Activated naive CD4-positive, alpha-beta T cell treated with anti-CD3 and anti-CD28 coated beads, Interleukin-2, amount 50 U/mL, for 16 hours (primary cell): Measurements from ENCODE around the gene CRY2.

ENCODE experiments used
- DNase-seq: peaks from one replicate; pipeline ENCODE4 v3.0.0-alpha.2; 2020

The CRY2 gene

DNA sequence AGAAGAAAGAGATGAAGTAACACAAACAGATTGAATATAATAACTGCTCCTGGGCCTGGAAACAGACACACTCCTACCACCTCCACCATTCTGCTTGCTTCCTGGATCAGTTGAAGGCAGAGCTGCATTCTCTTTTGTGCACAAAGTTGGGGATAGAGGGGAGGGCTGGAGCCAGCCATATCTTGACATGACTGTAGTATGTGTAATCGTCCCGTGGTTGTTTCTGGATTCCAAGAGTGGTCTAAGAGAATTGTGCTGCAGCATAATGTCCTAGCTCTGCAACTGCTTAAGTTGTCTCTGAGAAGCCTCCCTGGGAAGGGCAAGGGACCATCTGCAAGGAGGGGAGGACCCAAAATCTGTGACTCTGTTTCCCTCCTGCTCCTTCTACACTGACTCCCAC is 3.2 kb downstream of the CRY2 start:
- no peak for DNase-seq

DNA sequence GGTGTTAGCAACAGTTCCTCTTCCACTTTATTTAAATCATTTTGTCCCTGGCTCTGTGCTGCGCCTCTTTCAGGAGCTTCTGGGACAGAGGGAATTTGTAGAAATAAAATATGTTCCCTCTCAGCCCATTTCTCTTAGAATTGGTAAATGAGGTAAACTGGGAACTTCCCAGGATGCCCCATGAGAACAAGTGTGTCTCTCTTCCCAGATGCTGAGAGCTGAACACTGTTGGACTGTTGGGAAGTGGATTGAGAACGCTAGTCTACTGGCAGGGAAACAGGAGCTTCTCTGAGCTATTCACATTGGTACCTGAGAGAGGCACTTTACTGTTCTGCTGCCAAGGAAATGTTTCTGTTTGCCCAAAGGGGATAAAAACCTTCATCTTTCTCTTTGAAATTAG is 4.0 kb downstream of the CRY2 start:
- DNase-seq, result no peak

DNA sequence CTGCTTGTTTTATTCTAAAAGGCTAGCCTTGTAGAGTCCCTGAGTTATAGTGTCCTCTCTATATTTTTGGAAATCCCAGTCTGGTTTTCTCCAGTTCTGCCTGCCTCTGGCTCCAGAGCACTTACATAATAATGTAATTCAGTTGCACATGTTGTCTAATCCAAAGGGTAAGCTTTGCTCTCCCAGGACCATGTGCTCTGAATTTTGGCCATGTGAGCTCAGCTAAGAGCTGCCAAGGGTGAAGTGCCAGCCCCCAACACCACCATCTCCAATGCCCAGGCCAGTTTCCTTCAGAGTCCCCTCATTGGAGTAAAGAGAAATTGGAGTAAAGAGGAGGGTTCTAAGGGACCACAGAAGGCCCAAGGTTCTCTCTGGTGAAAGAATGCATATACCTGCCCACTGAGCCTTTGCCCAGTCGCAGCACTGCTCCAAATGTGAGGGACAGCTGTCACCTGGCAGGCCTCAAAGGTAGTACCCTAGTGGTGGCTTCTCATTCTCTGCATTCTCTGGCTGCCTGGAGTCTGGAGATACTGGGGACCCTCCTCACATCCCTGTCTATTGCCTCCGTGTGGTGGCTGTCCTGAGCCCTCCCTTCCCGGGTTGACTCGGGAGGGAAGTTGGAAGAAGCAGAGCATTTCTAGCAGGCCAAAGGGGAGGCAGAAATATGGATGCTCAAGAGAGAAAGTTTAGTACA is 4.9 kb downstream of the CRY2 start:
- no peak for DNase-seq

DNA sequence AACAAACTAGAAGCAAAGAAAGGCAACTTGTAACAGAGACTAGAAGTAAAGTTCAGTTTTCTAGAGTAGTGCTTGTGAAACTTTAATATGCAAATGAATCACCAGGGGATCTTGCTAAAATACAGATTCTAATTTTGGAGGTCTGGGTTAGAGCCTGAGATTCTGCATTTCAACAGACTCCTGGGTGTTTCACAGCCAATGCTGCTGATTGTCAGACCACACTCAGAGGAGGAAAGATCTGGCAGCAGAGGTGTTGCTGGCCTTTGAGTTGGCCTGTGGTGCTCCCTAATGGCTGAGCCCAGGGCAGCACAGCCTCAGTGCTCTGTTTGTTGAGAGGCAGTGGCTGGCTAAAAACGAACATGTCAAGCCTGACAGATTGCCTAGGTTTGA is 5.4 kb downstream of the CRY2 start:
- DNase-seq, result no peak

DNA sequence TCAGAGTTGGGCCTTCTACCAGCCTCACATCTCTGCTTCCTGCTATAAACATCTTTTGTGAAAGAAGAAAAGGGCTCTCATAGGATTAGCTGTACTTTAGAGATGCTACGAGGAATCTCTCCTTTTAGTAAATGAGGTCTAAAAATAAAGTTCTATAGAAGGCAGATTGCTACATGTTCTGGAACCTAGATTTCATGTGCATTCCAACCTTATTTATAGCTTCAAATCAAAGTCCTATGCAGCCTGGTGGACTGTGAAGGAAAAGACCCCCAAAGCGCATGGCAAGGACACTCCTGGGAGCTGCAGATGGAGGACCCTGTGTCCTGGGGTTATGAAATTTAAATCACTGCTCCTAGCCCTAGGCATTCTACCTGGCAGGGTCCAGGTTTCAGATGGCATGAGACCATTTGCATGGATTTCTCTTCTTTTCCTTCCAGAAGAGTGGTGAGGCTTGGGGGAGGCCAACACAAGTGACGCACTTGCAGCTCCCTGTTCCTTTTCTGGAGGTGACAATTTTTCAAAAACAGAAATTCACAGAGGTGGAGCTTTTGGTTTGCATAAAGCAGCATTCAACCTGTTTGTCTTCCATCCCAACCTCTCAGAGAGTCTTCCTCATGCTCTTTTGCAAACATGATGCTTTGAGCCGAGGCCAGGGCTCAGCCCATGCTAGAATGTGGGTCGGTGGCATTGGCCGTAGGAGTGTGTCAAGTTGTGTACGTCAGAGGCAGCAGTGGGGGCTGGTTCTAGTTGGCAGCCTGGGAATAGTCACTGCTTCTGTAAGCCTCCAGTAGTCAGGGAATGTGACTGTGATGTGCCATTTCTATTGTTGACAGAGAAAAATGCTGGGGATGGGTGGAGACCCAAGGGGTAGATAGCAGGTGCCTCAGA is 6.3 kb downstream of the CRY2 start:
- no peak for DNase-seq

DNA sequence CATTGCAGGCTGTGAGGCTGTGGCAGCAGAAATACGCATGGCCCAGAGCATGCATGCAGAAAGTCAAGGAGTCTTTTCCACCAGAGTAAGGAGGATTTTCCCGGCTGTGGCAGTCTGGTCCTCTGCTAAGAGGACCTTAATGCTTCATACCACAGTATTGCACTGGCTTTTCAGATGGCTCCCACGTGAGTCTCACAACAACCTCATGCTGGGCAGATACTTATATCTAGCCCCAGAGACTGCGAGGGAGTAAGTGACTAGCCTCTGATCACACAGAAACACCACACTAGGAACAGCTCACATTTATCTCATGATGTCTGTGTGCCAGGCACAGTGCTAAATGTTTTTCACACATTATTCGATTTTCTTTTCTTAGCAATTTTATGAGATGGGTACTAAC is 8.0 kb downstream of the CRY2 start:
- DNase-seq, result no peak

DNA sequence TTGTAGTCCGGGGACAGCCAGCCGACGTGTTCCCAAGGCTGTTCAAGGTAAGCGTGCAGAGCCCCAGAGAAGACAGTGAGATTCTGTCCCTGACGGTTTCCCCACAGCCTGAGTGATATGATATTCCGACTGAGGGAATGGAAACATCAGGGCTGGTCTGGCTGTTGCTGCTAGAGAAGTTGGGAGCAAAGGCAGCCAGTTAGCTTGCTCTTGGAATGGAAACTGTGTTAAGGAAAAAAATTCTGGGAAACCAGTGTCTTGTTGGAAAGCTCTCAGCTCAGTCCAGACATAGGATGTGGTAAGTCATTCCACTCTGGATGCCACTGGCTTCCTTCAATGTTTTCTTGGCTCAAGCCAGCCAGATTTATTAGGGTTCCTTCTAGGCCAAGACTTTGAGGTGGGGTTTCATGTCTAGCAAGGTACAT is 8.8 kb downstream of the CRY2 start:
- DNase-seq, result no peak

DNA sequence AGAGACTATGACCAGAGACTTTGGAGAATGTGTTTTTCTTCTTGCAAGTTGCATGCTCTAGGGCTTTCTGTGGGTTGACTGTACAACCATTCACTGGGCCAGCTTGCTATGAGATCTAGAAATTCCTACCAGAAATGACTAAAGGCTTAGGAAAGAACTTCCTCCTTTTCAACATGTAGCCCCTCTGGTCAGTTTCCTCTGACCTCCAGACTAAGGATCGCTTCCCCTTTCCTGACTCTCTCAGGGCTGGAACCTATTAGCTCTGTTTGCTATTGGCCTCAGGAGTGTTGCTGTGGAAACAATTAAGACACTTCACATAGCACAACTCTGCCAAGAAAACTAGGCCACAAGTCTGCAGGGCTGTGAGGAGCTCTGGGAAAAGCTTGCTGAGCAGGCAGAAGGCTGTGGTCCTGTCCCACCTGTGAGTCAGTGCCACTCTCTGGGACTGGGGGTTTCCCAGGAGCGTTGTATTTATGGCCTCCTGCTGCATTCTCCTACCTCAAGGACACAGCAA is 10.7 kb downstream of the CRY2 start:
- DNase-seq, result no peak

DNA sequence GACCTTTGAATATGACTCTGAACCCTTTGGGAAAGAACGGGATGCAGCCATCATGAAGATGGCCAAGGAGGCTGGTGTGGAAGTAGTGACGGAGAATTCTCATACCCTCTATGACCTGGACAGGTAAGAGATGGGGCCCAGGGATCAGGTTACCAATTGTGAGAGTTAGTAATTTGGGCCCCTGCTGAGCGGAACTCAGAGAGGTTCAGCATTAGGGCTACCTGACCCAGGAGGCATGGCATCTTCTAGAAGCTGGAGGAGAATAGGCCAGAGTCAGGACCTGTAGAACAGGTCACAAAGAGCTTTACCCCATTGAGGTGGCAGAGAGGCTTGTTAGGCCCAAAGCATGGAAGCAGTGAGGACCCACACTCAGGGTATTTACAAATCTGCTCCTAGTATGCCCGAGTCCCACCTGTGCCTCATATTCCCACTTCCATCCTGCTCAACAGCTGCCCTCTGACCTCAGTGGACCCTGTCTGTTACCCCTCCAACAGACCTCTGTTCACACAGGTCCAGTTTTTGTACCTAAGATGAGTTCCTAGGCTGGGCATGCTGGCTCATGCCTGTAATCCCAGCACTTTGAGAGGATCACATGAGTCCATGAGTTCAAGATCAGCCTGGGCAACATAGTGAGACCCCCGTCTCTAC is 11.6 kb downstream of the CRY2 start:
- no peak for DNase-seq

DNA sequence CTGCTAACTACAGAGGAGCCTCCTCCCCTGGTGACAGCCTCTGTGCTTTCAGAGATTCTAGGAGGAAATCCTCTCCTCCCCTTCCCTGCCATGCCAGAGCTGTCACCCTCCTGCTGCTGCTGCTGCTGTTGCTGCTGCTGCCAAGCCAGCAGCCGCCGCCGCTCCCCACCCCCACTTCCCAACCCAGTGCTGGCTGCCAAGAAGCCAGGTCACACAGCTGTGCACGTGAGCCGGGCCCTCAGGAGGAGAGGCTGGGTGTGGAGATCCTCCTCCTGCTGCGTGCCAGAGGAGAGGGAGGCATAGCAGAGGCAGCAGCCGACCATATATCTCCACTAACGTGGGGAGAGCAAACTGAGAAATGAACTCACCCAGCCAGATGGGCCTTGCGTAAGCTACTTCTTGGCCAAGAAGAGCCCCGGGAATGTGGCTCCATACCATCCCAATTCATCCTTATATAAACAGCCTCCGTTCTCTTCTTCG is 12.4 kb downstream of the CRY2 start:
- no peak for DNase-seq

DNA sequence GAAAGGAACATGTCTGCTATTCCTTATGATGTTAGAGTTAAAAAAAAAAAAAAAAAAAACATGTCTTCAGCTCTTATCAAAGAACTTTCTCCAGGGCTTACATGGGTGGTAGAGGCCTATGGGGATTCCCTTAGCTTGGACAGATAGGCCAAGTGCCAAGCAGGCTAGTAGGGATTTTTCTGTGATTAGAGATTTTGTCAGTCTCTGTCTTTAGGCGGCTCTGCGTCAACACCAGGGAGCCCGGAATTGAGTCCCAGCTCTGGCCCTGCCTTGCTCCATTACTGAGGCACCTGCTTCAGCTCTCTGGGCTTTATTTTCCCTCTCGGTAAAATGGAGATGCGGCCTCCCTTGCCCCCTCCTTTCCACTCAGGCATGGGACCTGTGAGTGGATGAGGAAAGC is 13.1 kb downstream of the CRY2 start:
- no peak for DNase-seq

DNA sequence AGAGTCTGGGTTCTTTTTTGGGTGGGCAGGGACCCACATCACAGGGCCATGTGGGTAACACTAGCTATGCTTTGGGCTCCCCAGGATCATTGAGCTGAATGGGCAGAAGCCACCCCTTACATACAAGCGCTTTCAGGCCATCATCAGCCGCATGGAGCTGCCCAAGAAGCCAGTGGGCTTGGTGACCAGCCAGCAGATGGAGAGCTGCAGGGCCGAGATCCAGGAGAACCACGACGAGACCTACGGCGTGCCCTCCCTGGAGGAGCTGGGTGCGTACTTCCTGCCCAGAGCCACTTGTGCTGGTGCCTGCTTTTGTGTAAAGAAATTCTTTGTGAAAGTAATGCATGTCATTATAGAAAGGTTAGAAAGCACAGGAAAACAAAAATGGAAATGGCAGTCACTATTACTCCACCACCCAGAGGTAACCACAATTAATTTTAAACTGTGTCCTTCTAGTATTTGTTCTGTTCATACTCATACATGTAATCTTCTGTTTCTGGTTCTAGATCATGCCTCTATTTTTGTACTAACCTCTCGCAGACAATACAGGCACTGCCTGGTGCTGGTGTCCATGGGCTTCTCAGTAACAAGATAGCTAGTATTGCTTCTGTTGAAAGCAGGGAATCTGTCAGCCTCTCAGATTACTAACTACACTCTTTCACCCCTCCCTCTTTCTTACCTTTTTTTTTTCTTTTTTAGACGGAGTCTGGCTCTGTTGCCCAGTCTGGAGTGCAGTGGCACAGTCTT is 13.7 kb downstream of the CRY2 start:
- DNase-seq, result no peak

DNA sequence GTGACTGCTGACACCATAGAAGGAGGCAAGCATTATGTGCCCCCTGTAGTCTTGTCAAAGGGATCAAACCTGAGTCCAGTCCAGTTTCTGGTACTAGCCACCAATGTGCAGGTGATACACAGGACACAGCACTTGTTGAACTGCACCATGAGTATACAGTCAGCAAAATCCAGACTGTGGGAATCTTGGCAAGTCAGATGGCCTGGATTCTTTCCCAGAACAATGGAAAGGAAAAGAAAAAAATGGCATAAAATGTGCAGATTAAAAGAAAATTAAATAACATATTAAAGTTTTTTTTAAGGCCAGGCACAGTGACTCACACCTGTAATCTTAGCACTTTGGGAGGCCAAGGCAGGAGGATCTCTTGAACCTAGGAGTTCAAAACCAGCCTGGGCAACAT is 16.8 kb downstream of the CRY2 start:
- DNase-seq, result no peak

DNA sequence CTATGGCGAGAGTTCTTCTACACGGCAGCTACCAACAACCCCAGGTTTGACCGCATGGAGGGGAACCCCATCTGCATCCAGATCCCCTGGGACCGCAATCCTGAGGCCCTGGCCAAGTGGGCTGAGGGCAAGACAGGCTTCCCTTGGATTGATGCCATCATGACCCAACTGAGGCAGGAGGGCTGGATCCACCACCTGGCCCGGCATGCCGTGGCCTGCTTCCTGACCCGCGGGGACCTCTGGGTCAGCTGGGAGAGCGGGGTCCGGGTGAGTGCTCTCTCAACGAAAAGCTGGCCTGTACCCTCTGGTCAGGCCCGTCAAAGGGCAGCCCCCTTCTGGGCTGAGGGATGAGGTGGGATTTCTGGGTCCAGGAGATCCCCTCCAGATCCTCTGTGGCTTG is 22.3 kb downstream of the CRY2 start:
- no peak for DNase-seq

DNA sequence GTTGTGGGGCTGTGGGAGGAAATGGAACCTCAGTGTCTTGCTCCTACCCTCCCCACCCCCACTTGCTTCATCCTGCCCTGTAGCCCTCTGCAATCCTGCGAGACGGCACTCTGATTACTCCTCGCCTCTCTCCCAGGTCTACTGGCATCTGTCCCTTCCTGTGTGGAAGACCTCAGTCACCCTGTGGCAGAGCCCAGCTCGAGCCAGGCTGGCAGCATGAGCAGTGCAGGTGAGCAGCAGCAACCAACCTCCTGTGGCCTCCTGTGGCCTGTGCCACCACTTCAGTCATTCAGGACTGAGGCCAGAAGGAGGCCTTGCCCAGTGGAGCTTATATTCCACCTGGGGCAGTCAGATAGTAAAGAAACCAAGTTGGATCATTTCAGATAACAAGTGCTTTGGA is 23.4 kb downstream of the CRY2 start:
- DNase-seq, result no peak

DNA sequence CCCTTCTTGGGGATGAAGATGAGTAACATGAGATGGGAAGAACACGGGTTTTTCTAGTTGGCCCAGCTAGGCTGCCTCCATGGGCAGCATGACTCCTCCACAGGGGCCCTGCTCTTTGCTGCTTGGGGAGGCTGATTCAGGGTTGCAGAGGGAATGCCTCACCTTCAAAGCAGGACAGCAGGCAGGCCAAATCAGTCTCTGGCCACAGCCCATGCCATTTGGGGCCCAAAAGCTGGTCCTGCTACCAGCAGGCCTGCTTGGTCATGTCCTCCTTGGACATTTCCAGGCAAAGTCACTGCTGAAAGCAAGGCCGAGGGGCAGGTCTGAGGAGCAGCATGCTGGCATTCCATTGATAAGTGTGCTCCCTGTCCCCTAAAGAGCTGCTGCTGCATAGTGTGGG is 24.4 kb downstream of the CRY2 start:
- no peak for DNase-seq

DNA sequence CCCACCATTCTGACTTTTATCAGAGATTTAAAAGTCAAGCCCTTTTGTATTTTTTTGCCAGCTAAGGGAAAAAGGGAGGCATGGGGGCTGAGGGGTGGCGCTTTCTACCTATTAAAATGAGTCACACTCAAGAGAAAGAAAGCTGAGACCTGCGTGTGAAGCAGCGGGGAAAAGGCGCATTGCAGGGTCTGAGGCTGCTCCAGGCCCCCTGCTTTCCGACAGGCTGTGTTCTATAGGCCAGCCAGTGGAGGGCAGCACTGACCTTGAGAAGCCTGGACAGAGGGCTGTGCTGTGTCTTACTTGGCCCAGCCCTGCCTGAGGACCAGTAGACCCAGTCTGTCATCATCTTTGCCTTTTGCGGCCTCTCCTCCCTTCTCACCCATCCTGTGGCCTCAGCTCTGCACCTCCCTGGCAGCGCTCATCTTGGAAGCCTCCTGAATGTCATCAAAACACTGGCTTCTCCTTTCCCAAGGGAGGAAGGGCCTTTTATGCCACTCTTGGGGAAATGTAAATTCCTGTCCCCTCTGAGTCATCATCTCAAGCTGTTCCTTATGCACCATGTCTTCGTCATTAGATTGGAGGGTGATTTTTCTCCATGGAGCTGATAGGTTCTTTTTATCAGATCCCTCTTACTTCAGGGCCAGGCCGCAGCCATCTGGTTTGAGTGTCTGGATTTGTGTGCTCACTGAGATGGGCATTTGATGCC is 25.5 kb downstream of the CRY2 start:
- no peak for DNase-seq

DNA sequence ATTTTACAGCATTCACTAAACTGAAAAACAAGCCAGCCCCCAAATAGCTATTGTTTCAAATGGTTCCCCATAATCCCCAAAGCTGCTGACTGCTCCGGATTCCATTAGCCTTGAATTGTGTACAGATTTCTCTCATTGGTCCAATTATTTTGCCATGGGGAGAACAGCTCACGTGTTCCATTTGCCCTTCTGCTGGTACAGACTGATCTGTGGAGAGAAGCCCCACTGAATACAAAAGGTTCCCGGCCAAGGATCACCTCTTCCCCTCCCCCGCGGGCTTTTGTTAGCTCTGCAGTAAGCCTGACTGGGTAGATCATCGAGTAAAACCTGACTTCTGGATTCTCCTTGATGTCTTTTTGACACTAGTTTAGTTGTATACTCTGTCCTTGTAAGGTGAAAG is 29.1 kb downstream of the CRY2 start:
- DNase-seq, result no peak

DNA sequence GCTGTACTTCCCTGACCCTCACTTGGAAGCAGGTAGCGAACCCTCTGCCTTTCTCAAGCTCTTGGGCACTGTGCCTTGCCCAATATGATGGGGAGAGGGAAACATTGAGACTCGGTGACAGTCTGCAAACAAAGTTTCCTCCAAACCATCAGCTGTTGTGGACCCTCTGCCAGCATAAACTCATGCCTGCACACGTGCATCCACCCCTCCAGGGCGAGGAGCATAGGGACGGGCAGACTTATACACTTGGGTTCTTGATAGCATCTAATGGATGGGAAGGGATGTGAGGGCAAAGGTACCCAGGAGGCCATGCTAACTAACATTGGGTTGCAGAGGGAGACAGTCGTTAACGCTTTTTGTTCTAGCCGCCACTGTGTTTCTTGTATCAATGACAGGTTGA is 29.9 kb downstream of the CRY2 start:
- no peak for DNase-seq

DNA sequence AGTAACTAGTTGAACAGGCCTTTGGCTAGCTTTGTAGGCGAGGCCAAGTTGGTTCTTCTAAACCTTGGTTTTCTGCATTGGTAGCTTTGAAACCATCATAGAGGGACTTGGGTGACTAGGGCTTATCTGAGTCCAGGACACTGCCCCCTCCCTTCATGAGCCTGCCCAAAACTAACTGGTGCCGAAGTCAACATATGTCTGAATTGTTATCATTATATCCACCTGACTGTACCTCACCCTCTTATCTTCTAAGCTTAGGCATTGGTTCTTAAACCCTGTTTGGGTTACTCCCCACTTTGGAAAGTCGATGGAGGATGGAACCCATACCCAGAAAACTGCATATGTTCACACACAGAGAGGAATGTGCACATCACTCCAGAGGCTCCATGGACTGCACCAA is 30.6 kb downstream of the CRY2 start:
- DNase-seq, result no peak

DNA sequence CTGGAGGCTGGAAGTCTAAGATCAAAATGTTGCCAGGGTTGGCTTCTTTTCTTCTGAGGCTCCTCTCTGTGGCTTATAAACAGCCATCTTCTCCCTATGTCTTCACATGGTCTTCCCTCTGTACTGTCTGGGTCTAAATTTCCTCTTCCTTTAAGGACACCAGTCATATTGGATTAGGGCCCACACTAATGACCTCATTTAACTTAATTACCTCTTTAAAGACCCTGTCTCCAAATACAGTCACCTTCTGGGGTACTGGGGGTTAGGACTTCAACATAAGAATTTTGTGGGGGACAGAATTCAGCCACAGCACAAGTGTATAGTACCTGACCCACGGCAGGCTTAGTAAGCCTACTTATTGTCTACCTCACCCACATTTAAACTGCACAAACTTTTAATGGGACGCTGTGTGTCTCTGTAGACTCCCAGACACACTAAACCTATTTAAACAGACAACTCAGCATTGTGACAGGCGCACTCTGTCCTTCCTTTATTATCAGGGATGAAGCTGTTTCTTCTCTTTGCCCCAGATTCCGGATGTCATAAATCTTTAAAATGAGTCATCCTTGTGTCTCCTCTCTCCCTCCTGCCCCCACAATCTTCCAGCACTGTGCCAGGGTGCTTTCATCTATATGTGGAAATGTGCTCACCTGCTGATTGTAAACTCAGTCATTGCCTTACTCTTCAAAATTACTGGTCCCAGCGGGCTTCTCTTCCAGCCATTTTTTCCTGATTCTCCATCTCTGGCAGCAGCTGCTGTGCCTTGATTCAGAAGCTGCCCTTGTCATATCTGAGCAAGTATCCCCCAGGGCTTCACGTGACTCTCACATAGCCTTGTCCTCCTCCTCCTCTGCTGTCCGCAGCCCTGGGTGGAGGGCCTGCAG is 32.8 kb downstream of the CRY2 start:
- DNase-seq, result no peak
